Activated naive CD4-positive, alpha-beta T cell treated with anti-CD3 and anti-CD28 coated beads, Interleukin-2, amount 10 ng/mL, durations not matched to agents 7 days and 5 days (primary cell): ENCODE measurements around the gene DSCAML1.

Source experiments
- CTCF ChIA-PET: fragments of 350-600 bp; sonication (Branson Sonifier 250); formaldehyde crosslinking; loops from one replicate; lab custom pipeline; 2021; ENCODE audit warnings: antibody characterized with exemption; lab: Charles Lee
- DNase-seq: peaks from one replicate; pipeline ENCODE4 v3.0.0-alpha.2; 2020
- H3K27ac Mint-ChIP-seq: one replicate; pipeline ENCODE4 v1.8.0; 2021; ENCODE audit warnings: mild to moderate bottlenecking, moderate library complexity, mixed read lengths
- H3K27me3 Mint-ChIP-seq: one replicate; pipeline ENCODE4 v1.8.0; 2021; ENCODE audit warnings: mild to moderate bottlenecking, mixed read lengths
- H3K36me3 Mint-ChIP-seq: one replicate; pipeline ENCODE4 v1.8.0; 2021; ENCODE audit warnings: mixed read lengths
- H3K4me1 Mint-ChIP-seq: one replicate; pipeline ENCODE4 v1.8.0; 2021; ENCODE audit warnings: mixed read lengths
- H3K4me3 Mint-ChIP-seq: one replicate; pipeline ENCODE4 v1.8.0; 2021; ENCODE audit warnings: mild to moderate bottlenecking, moderate library complexity, mixed read lengths
- H3K9me3 Mint-ChIP-seq: one replicate; pipeline ENCODE4 v1.8.0; 2021; ENCODE audit warnings: mixed read lengths

The DSCAML1 gene

DNA sequence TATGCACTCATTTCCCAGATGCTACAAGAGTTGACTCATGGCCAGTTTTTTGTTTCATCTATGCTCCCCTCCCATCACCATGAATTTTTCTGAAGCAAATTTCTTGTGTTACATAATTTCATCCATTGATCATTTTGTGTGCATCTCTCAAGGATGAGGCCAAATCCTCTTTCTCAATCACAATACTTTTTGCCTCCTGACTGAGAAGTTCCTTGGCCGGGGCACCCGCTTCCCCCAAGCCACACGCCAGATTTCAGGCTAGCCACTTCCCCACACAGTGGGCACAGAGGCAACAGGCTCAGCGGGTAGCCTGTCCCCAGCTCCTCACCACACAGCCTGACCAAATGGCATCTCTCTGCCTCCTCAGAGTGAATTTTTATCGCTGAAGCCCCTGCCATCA, 9.8 kb upstream of the DSCAML1 start:
- H3K9me3 Mint-ChIP-seq, result no peaks in the 10 kb centered on the region
- CTCF ChIA-PET, result interaction anchor here (0.6 to 7.5 kb wide), 32 partner anchors 8 to 465 kb away, joined by 3 to 270 read pairs (median 4); partner anchors contain the start of genes DSCAML1 and FXYD2
- H3K4me1 Mint-ChIP-seq, result peaks cover 9% of the 10 kb centered on the region
- H3K27me3 Mint-ChIP-seq, result peaks cover 58% of the 10 kb centered on the region
- no peaks in the 10 kb centered on the region for H3K36me3 Mint-ChIP-seq
- no peak for DNase-seq
- H3K27ac Mint-ChIP-seq, result no peak overlapping the region
- no peak overlapping the region for H3K4me3 Mint-ChIP-seq

DNA sequence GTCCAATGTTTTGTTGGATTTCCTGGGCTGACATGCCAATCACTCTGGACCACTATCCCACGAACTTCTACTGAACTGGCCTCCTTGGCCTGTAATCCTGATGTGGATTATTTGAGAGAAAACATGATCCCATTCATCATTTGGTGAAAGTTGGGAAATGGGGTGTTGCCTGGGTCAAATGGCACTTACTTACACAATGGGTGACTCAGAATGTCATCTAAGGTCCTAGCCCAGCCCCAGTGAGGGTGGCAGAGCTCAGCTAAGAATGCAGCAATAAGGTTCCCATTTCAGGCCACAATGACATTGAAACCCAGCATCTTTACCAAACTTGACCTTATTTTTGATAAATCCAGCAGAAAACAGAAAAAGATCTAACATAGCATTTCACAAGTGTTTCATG, 8.0 kb upstream of the DSCAML1 start:
- Mint-ChIP-seq H3K9me3 (no peaks in the 10 kb centered on the region), H3K4me3 (no peak overlapping the region), H3K4me1 (peaks cover 9% of the 10 kb centered on the region), H3K27ac (no peak overlapping the region), H3K36me3 (no peaks in the 10 kb centered on the region), H3K27me3 (peaks cover 57% of the 10 kb centered on the region)
- CTCF ChIA-PET, result interaction anchor here (0.7 to 7.5 kb wide), 6 partner anchors 13 to 249 kb away, joined by 3 to 84 read pairs (median 6); no protein-coding TSS in a partner anchor
- no peak for DNase-seq

DNA sequence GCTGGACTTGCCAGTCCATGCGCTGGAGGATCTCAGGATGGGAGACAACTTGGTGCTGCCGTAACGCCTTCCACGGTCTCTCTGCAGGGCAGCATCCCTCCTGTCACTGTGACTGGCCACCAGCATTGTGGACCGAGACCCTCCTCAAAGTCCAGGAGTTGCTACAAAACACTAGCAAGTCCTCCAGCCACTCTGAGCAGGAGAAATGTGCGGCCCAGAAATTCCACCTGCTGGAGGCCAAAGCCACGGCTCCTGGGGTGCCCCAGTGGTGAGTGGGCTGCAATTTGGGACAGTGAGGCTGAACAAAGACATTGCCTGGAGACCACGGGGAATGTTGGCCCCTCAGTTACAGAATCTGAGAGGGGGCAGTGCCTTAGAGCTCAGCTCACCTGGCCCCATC, 6.9 kb upstream of the DSCAML1 start:
- H3K9me3 Mint-ChIP-seq, result no peaks in the 10 kb centered on the region
- peaks cover 57% of the 10 kb centered on the region for H3K27me3 Mint-ChIP-seq
- peaks cover 4% of the 10 kb centered on the region for H3K4me1 Mint-ChIP-seq
- H3K27ac Mint-ChIP-seq, result no peak overlapping the region
- no peak overlapping the region for H3K4me3 Mint-ChIP-seq
- CTCF ChIA-PET, result interaction anchor here (1.2 to 7.5 kb wide), 4 partner anchors 14 to 250 kb away, joined by 3 to 84 read pairs (median 10); no protein-coding TSS in a partner anchor
- H3K36me3 Mint-ChIP-seq, result no peaks in the 10 kb centered on the region
- no peak for DNase-seq

DNA sequence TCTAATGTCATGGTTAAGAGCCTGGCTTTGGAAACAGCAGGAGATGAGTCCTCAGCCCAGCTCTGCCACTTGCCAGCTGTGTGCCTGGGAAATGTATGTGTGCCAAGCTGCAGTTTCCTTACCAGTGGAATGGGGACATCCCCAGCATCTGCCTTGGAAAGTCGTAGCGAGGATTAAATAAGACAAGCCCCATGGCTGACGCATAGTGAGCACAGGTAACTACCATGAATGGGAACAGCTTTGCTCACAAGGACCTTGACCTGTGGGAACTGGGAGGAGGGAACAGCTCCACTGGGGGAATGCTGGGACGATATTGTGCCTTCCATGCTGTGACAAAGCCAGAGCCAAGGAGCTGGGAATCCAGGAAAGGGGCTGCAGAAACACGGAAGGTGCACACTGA, 2.6 kb upstream of the DSCAML1 start:
- DNase-seq, result no peak
- no peaks in the 10 kb centered on the region for H3K36me3 Mint-ChIP-seq
- peaks cover 3% of the 10 kb centered on the region for H3K4me1 Mint-ChIP-seq
- CTCF ChIA-PET, result interaction anchor here (1.6 to 1.7 kb wide), 2 partner anchors 9 to 16 kb away, joined by 5 to 7 read pairs; no protein-coding TSS in a partner anchor
- H3K9me3 Mint-ChIP-seq, result no peaks in the 10 kb centered on the region
- no peak overlapping the region for H3K4me3 Mint-ChIP-seq
- no peak overlapping the region for H3K27ac Mint-ChIP-seq
- H3K27me3 Mint-ChIP-seq, result peaks cover 74% of the 10 kb centered on the region

DNA sequence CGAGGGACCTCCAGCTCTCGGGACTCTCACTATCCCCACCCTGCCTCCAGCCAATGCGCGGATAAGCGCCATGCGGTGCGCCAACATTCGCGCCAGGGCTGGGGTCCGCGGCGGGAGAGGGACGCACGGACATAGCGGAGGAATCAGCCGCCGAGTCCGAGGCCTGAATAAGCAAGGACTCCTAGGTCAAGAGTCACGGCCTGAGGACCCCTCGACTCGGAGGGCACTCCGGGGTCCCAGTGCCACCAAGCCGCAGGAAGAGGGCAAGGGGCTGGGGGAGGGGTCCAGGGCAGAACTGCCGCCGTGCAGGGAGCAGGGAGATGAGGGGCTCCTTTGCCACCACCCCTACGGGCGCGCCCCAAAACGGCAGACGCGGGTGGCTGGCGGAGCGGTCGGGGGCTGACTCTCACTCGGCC, 552 bp downstream of the DSCAML1 start:
- H3K4me1 Mint-ChIP-seq, result peaks cover 3% of the 10 kb centered on the region
- CTCF ChIA-PET, result no interaction called here
- no peaks in the 10 kb centered on the region for H3K9me3 Mint-ChIP-seq
- H3K36me3 Mint-ChIP-seq, result no peaks in the 10 kb centered on the region
- H3K27me3 Mint-ChIP-seq, result peaks cover 89% of the 10 kb centered on the region
- H3K4me3 Mint-ChIP-seq, result no peak overlapping the region
- no peak overlapping the region for H3K27ac Mint-ChIP-seq
- DNase-seq, result no peak

DNA sequence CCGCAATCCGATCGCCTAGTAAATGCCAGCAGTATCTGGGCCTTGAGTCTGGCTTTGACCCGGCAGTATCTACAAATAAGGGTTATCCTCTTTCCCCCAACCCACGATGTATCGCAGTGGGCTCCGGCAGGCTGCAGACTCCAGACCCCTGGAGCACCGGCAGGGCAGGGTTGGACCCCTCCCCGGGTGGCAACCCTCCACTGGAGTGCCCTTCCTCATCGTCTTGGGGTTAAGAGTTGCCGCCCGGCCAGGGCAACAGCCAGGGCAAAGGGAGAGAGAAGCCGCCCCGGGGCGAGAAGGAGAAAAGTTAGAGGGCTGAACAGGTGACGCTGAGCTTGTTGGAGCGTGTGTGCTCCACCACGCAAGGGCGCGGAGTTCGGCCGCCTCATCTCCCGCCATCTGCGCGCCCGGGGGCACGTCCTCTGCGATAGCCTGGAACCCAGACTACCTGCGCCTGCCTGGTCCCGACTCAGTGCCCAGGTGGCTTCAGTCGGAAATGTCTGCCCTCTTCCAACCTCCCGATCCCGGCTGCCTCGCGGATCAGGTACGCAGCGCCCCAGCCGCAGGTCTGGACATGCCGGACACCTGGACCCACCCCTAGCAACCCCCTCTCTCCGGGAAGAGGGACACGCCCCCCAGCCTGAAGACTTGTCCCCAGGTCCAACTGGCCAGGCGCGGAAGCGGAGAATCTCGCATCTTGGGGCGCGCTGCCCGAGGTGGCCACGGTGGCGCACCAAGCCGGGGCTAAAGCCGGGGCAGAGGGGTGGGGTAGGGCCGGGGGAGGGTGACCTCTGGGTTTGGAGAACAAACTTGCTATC, 1.2 kb downstream of the DSCAML1 start:
- H3K27me3 Mint-ChIP-seq, result peaks cover 95% of the 10 kb centered on the region
- peaks cover 3% of the 10 kb centered on the region for H3K4me1 Mint-ChIP-seq
- CTCF ChIA-PET, result no interaction called here
- H3K9me3 Mint-ChIP-seq, result no peaks in the 10 kb centered on the region
- no peaks in the 10 kb centered on the region for H3K36me3 Mint-ChIP-seq
- H3K27ac Mint-ChIP-seq, result no peak overlapping the region
- no peak overlapping the region for H3K4me3 Mint-ChIP-seq
- DNase-seq, result no peak

DNA sequence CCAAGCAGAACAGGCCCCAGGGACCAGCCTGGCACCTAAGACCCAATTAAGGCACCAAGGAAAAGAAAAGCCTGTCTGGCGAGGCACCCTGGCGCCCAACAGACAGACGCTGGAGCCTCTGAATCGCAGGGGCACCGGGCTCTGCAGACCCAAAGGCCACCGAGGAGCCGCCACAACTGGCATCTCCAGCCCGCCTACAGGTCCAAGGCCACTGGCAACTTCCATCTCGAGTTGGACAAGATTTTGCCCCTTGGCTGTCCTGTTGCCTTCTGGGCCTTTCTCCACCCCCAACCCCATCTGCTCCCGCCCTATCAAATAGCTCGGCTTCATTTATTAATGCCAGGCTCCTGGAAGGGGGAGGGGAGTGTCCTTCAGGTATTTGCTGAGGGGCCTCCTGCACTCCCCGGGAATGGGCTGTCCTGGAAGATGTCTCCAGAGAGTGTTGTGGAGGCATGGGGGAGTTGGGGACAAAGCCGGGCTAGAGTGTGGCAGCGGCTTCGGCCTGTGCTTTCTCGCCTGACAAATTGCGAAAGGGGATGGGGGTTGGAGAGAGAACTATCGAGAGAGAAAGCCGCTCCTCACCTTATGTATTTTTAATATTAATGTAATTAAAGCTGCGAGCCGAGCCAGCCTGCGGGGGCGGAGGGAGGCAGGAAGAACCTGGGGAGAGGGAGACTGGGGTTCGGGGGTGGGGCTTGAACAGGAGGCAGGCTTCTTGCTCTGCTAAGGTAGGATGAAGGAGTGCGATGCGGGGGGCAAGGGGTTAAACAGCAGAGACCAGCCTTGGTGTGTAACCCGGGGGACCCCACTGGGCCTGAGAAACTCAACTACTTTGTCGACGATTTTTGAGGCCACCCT, 2.0 kb downstream of the DSCAML1 start:
- DNase-seq, result no peak
- CTCF ChIA-PET, result no interaction called here
- no peak overlapping the region for H3K27ac Mint-ChIP-seq
- H3K36me3 Mint-ChIP-seq, result no peaks in the 10 kb centered on the region
- H3K4me1 Mint-ChIP-seq, result peaks cover 3% of the 10 kb centered on the region
- H3K9me3 Mint-ChIP-seq, result no peaks in the 10 kb centered on the region
- no peak overlapping the region for H3K4me3 Mint-ChIP-seq
- H3K27me3 Mint-ChIP-seq, result peaks cover 92% of the 10 kb centered on the region

DNA sequence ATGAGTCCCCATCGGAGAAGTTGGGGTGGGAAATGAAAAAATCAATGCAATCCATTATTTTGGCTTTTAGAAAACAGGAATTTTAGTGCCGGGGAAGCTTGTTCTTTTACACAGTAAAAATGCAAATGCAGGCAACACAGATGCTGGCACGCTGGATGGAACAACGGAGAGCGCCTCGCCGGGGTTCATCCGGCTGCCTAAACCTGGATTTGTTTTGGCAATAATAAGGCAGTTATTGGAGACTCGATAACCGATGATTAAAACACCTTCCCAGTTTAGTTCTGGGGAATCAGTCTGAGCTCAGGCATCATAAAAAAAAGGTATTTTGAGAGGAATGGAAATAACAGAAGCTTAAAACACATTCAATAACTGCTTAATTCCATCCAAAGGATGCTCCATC, 2.9 kb downstream of the DSCAML1 start:
- no peak overlapping the region for H3K27ac Mint-ChIP-seq
- peaks cover 3% of the 10 kb centered on the region for H3K4me1 Mint-ChIP-seq
- H3K36me3 Mint-ChIP-seq, result no peaks in the 10 kb centered on the region
- DNase-seq, result no peak
- H3K4me3 Mint-ChIP-seq, result no peak overlapping the region
- CTCF ChIA-PET, result no interaction called here
- no peaks in the 10 kb centered on the region for H3K9me3 Mint-ChIP-seq
- peaks cover 92% of the 10 kb centered on the region for H3K27me3 Mint-ChIP-seq

DNA sequence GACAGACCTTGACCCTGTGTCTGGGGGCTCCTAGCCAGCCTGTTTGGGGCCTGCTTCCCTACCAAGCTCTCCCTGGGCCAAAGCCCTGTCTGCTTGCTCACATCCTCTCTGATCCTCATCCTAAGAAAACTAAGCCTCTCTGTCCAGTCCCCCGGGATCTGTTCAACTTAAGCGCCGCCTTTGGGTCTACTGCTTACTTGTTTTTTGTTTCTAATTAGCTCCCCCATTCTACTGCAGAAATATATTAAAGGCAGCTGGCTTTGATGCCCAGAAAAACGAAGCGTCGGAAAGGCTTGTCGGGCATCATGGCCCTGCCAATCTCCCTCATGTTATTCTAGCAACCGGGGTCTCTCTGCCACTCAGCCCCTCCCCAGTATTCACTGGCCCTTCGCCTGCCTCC, 3.4 kb downstream of the DSCAML1 start:
- peaks cover 3% of the 10 kb centered on the region for H3K4me1 Mint-ChIP-seq
- no peak for DNase-seq
- CTCF ChIA-PET, result interaction anchor here (0.6 kb wide), 1 partner anchor 18 kb away, joined by 3 read pairs; no protein-coding TSS in a partner anchor
- H3K4me3 Mint-ChIP-seq, result no peak overlapping the region
- no peak overlapping the region for H3K27ac Mint-ChIP-seq
- H3K27me3 Mint-ChIP-seq, result peaks cover 92% of the 10 kb centered on the region
- H3K36me3 Mint-ChIP-seq, result no peaks in the 10 kb centered on the region
- no peaks in the 10 kb centered on the region for H3K9me3 Mint-ChIP-seq

DNA sequence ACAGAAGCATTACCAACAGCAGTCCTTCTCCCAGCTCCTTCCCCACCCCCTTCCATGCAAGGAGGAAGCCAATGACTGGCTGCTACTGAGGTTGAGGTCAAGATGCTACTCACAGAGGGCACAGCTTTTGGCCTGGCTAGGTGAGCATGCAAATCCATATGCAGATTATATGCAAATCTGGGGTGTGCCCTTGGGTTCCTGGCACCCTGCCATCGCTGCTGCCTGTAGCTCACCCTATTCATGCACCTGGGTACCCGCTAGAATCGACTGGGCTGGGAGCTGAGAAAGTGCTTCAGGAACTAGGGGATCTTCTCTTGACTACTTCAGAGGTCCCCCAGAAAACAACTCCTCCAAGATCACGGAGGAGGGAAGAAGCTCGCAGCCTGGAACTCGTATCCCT, 4.0 kb downstream of the DSCAML1 start:
- H3K27me3 Mint-ChIP-seq, result peaks cover 93% of the 10 kb centered on the region
- H3K36me3 Mint-ChIP-seq, result no peaks in the 10 kb centered on the region
- H3K4me1 Mint-ChIP-seq, result peaks cover 3% of the 10 kb centered on the region
- no peak for DNase-seq
- CTCF ChIA-PET, result interaction anchor here (0.6 kb wide), 1 partner anchor 17 kb away, joined by 3 read pairs; no protein-coding TSS in a partner anchor
- H3K27ac Mint-ChIP-seq, result no peak overlapping the region
- H3K9me3 Mint-ChIP-seq, result no peaks in the 10 kb centered on the region
- H3K4me3 Mint-ChIP-seq, result no peak overlapping the region

DNA sequence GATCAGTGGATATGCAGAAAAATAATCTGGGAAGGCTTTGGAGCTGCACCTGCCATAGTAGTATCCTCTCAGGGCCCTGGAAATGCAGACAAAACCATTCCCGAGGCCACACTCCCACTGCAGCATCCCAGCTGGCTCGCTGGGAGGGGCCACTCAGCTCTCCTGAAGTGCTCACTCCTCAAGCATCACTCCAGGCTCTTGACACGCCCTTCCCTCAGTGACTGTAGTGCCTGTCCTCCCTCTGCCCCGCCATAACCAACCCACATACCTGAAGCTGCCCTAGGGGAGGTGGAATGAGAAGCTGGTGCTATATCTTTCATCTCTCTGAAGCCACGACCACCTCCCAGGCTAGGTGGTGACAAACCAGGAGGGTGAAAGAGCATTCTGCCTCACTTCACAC, 4.8 kb downstream of the DSCAML1 start:
- Mint-ChIP-seq H3K4me3 (no peak overlapping the region), H3K9me3 (no peaks in the 10 kb centered on the region), H3K27ac (no peak overlapping the region), H3K4me1 (no peaks in the 10 kb centered on the region), H3K27me3 (peaks cover 88% of the 10 kb centered on the region), H3K36me3 (no peaks in the 10 kb centered on the region)
- DNase-seq, result no peak
- CTCF ChIA-PET, result interaction anchor here (1.2 kb wide), 1 partner anchor 15 kb away, joined by 3 read pairs; no protein-coding TSS in a partner anchor

DNA sequence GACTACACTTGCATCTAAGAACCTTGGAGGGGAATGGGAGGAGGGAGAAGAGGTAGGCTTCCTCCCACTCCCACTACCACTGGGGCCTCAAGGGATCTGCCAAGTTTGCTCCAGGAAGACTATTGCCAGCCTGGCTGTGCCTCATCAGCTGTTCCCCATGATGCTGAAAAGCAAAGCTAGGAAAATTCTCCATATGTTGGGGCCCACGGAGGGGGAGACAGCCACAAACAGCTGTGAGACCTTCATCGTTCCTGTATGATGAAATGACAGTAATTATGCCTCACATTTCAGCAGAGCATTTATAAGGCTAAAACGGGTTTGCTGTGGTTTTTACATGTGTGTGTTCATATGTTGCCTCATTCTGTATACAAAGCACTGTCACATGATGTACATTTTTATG, 6.7 kb downstream of the DSCAML1 start:
- H3K9me3 Mint-ChIP-seq, result no peaks in the 10 kb centered on the region
- H3K36me3 Mint-ChIP-seq, result no peaks in the 10 kb centered on the region
- no peak for DNase-seq
- CTCF ChIA-PET, result interaction anchor here (1.1 kb wide), 1 partner anchor 17 kb away, joined by 3 read pairs; no protein-coding TSS in a partner anchor
- H3K27me3 Mint-ChIP-seq, result peaks cover 82% of the 10 kb centered on the region
- no peak overlapping the region for H3K27ac Mint-ChIP-seq
- no peaks in the 10 kb centered on the region for H3K4me1 Mint-ChIP-seq
- H3K4me3 Mint-ChIP-seq, result no peak overlapping the region

DNA sequence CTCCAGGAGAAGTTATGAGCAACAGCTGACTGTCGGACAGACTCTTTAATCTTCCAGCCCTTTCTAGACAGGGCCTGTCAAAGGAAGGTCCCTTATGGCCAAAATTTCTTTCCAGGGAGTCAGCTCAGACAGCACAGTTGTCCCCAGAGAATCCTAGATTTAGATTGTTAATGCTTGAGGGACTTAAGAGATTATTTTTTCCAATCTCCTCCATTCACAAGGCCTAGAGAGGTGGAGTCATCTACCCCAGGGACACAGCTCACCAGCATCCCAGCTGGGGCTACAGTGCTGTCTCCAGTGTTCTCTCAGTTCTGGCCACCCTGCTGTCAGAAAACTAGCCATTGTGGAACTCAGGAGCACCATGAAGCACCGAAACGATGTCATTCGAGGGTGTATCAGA, 7.8 kb downstream of the DSCAML1 start:
- no peak for DNase-seq
- CTCF ChIA-PET, result interaction anchor here (0.8 to 1.1 kb wide), 2 partner anchors 18 to 362 kb away, joined by 3 read pairs; no protein-coding TSS in a partner anchor
- Mint-ChIP-seq H3K27me3 (peaks cover 82% of the 10 kb centered on the region), H3K4me1 (no peaks in the 10 kb centered on the region), H3K9me3 (no peaks in the 10 kb centered on the region), H3K27ac (no peak overlapping the region), H3K4me3 (no peak overlapping the region), H3K36me3 (no peaks in the 10 kb centered on the region)
